ENCODE measurements around the gene ATXN1. TPM values are rescaled to one million over a fixed set of nuclear protein-coding genes. Genes with fewer than 3 reads are reported as not detected.

ATXN1 gene
- total RNA-seq, 1 donor from 2014 or later, result 18.4 TPM

DNA sequence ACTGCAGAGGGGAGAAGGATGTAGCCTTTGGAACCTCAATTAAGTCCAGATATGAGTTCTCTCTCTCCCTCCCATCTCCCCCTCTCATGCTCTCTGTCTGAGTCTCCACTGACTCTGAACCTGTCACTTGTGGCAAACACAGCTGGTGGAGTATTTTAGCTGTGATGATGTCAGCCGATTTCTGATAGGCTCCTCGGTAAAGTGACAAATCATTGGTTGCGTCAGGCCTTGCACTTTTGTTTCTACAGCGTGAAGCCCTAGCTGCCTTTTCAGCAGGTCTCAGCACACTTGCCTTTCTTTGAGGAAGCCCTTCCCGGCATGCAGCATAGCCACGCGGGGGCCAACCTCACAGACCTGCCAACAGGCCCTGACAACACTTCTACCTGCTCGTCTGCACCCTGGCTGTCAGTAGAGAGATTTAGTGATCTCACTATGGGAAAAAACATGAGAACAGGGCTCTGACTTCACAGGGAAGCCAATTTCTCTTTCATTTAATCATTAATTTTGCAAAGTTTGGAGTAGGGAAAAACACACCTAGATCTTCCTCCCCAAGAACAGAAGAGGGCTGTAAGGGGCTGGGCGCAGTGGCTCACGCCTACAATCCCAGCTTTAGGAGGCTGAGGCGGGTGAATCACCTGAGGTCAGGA is 438.5 kb downstream of the ATXN1 start:
- Histone ChIP-seq H3K36me3 (ENCODE audit: control insufficient read depth, insufficient read depth, low read length) (peaks cover 7% of the 10 kb centered on the region), H3K27me3 (ENCODE audit: control insufficient read depth, insufficient read depth, low read length) (no peaks in the 10 kb centered on the region), H3K4me3 (ENCODE audit: low read depth, low read length) (no peak overlapping the region)
- FAIRE-seq, result peak; percentile 82
- DNase-seq (ENCODE audit: low read depth), result peak; percentile 96
- TF ChIP-seq, protein P1, sequence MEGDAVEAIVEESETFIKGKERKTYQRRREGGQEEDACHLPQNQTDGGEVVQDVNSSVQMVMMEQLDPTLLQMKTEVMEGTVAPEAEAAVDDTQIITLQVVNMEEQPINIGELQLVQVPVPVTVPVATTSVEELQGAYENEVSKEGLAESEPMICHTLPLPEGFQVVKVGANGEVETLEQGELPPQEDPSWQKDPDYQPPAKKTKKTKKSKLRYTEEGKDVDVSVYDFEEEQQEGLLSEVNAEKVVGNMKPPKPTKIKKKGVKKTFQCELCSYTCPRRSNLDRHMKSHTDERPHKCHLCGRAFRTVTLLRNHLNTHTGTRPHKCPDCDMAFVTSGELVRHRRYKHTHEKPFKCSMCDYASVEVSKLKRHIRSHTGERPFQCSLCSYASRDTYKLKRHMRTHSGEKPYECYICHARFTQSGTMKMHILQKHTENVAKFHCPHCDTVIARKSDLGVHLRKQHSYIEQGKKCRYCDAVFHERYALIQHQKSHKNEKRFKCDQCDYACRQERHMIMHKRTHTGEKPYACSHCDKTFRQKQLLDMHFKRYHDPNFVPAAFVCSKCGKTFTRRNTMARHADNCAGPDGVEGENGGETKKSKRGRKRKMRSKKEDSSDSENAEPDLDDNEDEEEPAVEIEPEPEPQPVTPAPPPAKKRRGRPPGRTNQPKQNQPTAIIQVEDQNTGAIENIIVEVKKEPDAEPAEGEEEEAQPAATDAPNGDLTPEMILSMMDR (IDR thresholded peaks at IDR 0.05; ENCODE audit: insufficient read depth, low read length, severe bottlenecking), result no peak

DNA sequence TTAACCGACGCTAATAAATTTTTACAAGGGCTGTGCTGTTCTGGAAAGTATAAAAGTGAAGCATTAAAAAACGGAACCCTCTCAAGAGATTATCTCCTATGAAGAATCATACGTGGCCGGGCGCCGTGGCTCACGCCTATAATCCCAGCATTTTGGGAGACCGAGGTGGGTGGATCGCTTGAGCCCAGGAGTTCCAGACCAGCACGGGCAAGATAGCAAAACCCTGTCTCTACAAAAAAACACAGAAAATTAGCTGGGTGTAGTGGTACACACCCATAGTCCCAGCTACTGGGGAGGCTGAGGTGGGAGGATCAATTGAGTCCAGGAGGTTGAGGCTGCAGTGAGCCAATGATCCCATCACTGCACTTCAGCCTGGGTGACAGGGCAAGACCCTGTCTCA is 439.4 kb downstream of the ATXN1 start:
- H3K4me3 ChIP-seq (ENCODE audit: low read depth, low read length), result no peak overlapping the region
- FAIRE-seq (no peak), DNase-seq (ENCODE audit: low read depth) (no peak)
- peaks cover 5% of the 10 kb centered on the region for H3K36me3 ChIP-seq (ENCODE audit: control insufficient read depth, insufficient read depth, low read length)
- H3K27me3 ChIP-seq (ENCODE audit: control insufficient read depth, insufficient read depth, low read length), result no peaks in the 10 kb centered on the region
- TF ChIP-seq, protein P1 (IDR thresholded peaks at IDR 0.05; ENCODE audit: insufficient read depth, low read length, severe bottlenecking), result no peak

DNA sequence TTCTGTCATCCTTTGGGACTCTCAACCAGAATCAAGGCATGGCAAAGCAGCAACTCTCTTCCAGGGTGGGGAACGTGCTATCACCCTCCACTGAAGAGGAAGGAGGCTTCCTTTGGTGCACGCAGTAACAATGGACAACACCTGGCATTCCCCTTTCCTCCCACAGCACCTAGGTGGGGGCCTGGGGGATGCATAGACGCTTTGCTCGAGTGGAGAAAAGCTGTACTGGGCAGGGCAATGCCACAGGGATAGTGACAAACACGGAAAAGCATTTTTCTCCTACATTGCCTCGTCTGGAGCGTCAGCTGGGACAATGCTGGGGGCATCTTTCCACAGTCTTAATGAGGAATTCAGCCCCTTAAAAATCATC is 439.9 kb downstream of the ATXN1 start:
- TF ChIP-seq, protein P1 (IDR thresholded peaks at IDR 0.05; ENCODE audit: insufficient read depth, low read length, severe bottlenecking), result no peak
- Histone ChIP-seq H3K36me3 (ENCODE audit: control insufficient read depth, insufficient read depth, low read length) (peaks cover 2% of the 10 kb centered on the region), H3K27me3 (ENCODE audit: control insufficient read depth, insufficient read depth, low read length) (no peaks in the 10 kb centered on the region), H3K4me3 (ENCODE audit: low read depth, low read length) (no peak overlapping the region)
- FAIRE-seq, result no peak
- no peak for DNase-seq (ENCODE audit: low read depth)

GRCh38 chr6:16320533-16321340 is 440.5 kb downstream of the ATXN1 start:
- no peak for FAIRE-seq
- Histone ChIP-seq H3K4me3 (ENCODE audit: low read depth, low read length) (no peak overlapping the region), H3K36me3 (ENCODE audit: control insufficient read depth, insufficient read depth, low read length) (no peaks in the 10 kb centered on the region), H3K27me3 (ENCODE audit: control insufficient read depth, insufficient read depth, low read length) (no peaks in the 10 kb centered on the region)
- DNase-seq (ENCODE audit: low read depth), result no peak
- TF ChIP-seq, protein P1 (IDR thresholded peaks at IDR 0.05; ENCODE audit: insufficient read depth, low read length, severe bottlenecking), result no peak

GRCh38 chr6:16319813-16320532 is 441.3 kb downstream of the ATXN1 start:
- FAIRE-seq (no peak), DNase-seq (ENCODE audit: low read depth) (peak; percentile 88)
- H3K36me3 ChIP-seq (ENCODE audit: control insufficient read depth, insufficient read depth, low read length), result no peaks in the 10 kb centered on the region
- TF ChIP-seq, protein P1 (IDR thresholded peaks at IDR 0.05; ENCODE audit: insufficient read depth, low read length, severe bottlenecking), result no peak
- no peaks in the 10 kb centered on the region for H3K27me3 ChIP-seq (ENCODE audit: control insufficient read depth, insufficient read depth, low read length)
- H3K4me3 ChIP-seq (ENCODE audit: low read depth, low read length), result no peak overlapping the region
